Superior temporal gyrus (tissue), 1 donor: ENCODE data around the gene ATP5ME.

Experiments used
- DNase-seq: peaks from one replicate; pipeline ENCODE4 v3.0.0-alpha.2; 2016; ENCODE audit errors: extremely low spot score

ATP5ME gene

DNA sequence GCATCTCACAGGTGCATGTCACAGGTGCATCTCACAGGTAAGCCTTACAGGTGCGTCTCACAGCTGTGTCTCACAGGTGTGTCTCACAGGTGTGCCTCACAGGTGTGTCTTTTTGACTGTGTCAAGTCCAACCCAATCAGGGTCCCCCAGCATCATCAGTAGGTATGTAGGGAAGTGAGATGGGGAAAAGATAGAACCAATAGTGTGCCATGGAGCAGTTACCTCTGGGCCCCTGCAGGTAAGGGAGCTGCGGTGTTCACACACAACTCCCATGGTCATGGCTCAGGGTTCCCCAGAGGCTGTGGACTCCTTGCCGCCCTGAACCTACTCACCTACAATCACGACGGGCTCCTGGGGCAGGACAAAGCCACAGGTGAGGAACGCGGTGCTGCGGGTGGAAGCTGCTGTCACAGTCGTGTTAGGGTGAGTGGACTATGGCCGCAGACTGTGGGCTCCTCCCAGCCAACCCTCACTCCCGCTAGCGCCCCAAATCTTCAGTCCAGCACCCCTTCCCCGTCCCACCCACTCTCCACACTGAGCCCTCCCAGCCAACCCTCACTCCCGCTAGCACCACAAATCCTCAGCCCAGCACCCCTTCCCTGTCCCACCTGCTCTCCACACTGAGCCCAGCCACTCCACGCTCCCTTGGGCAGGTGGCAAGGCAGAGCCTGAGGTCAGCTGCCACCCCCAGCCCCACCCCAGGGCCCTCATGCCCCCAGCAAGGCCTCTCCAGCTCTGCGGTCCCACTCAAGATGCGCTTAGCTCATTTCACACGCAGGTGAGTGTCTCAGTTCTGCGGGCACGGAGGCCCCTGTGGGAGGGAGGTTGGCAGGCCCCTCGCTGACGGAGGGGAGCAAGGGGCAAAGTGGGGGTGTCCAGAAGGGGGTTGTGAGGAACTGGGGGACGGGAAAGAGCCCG, 50.8 kb downstream of the ATP5ME start:
- DNase-seq, result no peak
